Measurements from ENCODE around the gene INPP4B. TPM values are rescaled to one million over a fixed set of nuclear protein-coding genes. Genes with fewer than 3 reads are reported as not detected.

The INPP4B gene
- total RNA-seq, 1 experiment from 2014 or later = 16.1 TPM

- no peak for DNase-seq (ENCODE audit: low read depth)
Observed at GRCh38 chr4:142583708-142584107, 262.4 kb downstream of the INPP4B start.

GRCh38 chr4:142582340-142582739 lies 263.8 kb downstream of the INPP4B start:
- DNase-seq (ENCODE audit: low read depth) = no peak

- DNase-seq (ENCODE audit: low read depth) = no peak
Observed at GRCh38 chr4:142581881-142582280, 264.2 kb downstream of the INPP4B start.

DNA sequence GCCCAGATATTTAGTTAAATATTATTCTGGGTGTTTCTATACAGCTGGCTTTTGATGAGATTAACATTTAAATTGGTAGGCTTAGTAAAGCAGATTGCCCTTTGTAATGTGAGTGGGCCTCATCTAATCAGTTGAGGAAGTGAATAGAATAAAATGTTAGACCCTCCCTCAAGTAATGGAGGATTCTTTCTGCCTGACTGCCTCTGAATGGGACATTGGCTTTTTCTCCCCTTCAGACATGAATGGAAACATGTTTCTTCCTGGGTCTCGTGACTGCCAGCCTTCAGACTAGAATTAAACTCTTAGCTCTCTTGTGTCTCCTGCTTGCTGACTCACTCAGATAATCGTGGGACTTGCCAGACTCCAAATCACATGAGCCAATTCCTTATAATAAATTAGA lies 266.7 kb downstream of the INPP4B start:
- no peak for DNase-seq (ENCODE audit: low read depth)

GRCh38 chr4:142574306-142574705 lies 271.8 kb downstream of the INPP4B start:
- DNase-seq (ENCODE audit: low read depth) = no peak

DNA sequence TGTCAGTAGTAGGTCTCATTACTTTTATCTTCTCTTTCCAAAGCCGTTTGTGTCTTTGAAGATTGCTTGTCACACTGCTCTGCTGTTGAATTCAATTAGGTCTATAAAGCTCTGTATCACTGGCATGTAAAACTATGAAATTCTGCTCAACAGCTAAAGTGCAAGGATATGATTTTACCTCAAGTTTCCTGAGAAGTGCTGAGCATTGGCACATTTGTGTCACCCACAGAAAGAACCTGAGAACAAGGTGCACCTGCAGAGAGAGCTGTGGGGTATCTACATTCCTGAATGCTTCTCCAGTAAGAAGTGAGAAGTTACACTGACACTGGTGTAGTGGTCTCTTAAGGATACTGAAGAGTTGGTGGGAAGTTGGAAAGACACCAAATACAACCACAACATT lies 274.0 kb downstream of the INPP4B start:
- no peak for DNase-seq (ENCODE audit: low read depth)

GRCh38 chr4:142567620-142568451 lies 278.3 kb downstream of the INPP4B start:
- DNase-seq (ENCODE audit: low read depth) = no peak

GRCh38 chr4:142567199-142567598 lies 278.9 kb downstream of the INPP4B start:
- no peak for DNase-seq (ENCODE audit: low read depth)

GRCh38 chr4:142566777-142567176 lies 279.3 kb downstream of the INPP4B start:
- no peak for DNase-seq (ENCODE audit: low read depth)

DNA sequence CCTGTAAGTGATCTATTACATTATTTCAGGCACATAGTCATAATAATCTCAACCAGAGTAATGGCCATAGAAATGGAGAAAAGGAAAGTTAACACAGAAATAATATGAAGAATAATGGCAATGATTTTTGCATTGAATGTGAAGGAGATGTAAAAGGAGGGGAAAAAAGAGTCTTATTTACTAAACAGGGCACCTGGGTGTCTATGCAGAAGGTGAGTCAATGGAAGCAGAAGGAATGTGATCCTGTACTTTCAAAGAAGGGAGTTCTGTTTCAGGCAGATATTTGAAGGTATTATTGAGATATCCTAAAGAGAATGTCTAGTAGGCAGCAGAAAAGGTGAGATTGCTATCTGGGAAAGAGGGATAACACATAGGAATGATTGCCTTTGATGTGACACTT lies 279.9 kb downstream of the INPP4B start:
- DNase-seq (ENCODE audit: low read depth) = no peak

DNA sequence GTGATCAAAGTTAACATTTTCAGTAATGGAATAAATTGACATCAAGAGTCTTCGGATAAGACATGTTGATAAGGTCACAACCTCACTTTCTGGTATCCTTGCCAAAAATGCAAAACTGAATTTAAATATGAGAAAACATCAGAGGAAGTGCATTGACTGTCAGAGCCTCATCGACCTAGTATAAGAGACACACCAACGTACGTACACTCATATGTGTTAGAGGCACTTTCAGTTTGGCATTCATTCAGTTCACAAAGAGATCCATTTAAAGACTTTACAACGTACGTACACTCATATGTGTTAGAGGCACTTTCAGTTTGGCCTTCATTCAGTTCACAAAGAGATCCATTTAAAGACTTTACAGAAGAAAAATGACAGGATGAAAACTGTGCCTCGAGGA lies 280.3 kb downstream of the INPP4B start:
- no peak for DNase-seq (ENCODE audit: low read depth)

- DNase-seq (ENCODE audit: low read depth) = peak; percentile 62
Observed at GRCh38 chr4:142563682-142564291, 282.3 kb downstream of the INPP4B start.

- peak; percentile 8 for DNase-seq (ENCODE audit: low read depth)
Observed at GRCh38 chr4:142559986-142560385, 286.1 kb downstream of the INPP4B start.

GRCh38 chr4:142558851-142559250 lies 287.2 kb downstream of the INPP4B start:
- peak; percentile 18 for DNase-seq (ENCODE audit: low read depth)

DNA sequence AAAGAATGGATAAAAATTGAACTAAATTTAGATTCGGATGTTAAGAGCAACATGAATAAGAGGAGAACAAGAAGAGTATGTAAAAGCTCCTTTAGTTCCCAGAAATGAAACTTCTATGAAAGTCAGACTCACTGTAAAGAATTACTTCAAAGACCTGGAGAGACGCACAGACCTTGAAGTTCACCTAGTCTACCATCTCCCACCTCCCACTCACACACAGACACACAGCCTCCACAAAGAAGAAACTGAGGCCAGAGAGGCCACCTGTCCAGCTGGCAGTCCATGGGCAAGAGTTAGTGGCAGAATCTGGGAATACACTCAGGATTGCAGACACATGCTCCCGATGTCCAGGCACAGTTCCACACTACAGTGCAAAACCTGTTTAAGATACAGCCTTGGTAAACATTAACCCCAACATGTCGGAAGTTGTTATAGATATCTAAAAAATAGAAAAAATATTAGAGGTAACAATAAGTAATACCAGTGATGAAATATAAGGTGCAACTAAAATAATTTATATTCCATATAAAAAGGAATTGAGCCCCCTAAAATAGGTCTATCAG lies 288.8 kb downstream of the INPP4B start:
- DNase-seq (ENCODE audit: low read depth) = no peak

DNA sequence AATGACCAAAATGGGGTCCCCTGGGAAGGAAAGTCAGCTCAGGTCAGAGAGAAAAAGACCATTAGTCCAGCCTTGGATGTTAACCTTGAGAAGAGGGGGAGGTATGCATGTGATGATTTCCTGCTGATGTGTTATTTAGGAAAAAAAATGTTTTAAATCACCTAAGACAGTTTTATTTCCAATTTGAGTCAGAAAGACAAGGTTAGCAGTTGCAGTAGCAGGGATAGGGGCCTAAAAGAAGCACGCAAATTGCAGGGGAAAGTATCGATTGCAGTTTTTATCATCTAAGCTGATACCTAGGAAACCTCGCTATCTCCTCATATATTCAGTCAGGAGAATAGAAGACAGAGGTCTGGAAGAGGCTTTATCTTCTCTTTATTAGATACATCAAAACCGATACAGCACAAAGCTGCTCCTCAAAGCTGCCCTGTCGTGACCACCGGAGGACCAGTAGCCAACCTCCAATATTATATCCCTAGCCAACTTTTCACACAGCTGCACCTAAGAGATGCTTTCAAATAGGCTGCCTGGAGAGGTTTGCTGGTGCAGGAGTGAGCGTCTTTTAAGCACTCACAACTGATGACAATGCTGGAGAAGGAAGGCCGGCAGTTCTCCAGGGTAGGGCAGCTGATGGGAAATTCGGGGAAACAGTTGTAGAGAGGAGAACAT lies 289.4 kb downstream of the INPP4B start:
- DNase-seq (ENCODE audit: low read depth) = no peak

DNA sequence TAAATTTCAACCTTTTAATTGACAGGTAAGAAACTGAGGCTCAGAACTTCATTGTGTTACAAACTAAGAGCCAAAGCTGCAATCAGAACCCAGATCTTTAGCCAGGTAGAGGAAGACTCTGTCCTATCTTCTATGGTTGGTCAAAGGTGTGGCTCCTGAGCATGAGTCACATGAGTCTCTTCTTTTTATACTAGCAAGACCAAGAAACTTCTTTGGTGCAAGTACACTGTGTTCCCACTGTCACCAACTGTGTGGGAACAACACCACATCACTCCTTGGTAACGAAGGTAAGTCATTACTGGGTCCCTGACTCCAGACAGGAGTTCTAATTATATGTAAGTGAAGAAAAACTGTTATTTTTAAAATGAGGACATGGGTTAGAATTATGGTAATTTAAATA lies 290.1 kb downstream of the INPP4B start:
- DNase-seq (ENCODE audit: low read depth) = no peak

DNA sequence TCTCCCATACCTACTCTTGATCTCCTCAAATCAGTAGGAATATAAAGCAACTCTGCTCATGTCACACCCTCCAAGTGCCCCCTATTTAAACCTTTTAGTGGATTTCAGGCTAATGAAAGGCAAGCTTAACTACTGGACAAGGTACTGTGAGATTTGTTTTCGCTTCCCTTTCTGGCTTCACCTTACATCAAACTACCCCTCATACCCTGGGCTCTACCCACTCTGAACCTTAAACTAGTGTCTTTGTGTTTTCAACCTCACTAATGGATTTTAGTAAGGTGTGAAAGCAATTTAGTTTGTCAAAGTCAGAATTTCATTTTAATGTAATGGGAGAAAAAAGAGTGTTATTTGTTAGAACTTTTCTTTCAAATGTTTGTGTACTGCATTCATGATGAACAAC lies 291.7 kb downstream of the INPP4B start:
- DNase-seq (ENCODE audit: low read depth) = no peak

DNA sequence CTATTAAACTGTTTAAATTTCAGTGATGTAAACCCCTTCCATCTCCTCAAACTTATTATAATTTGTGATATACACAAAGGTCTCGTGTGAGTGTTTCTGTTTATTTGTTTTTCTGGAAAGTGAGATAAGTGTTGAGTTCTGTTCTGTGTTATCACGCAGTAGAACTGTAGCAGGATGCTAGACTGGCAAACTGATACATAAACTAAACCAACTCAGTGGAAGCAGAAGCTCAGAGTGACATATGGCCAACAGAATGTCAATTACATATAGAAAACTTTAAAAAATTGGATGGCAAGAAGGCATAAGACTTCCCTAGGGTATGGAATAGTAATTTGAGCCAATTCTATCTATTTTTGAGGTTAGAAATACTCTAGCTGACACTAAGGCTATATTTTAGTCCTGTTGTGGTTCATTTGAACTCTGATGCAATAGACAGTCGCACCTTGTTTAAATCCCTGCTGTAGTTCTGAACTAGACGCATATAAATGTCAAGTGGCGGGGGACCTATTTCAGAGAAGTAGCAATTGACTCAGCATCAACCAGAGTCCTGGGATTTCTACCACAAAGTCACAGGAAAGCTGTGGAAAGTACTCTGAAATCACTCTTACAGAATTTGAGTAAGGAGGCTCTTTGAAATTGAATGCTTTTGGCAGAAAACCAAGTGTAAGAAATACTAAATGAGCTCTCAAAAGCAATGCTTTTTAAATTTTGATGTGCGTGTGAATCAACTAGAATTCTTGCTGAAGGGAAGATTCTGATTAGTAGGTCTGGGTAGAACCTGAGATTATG lies 294.4 kb downstream of the INPP4B start:
- DNase-seq (ENCODE audit: low read depth) = peak; percentile 34

DNA sequence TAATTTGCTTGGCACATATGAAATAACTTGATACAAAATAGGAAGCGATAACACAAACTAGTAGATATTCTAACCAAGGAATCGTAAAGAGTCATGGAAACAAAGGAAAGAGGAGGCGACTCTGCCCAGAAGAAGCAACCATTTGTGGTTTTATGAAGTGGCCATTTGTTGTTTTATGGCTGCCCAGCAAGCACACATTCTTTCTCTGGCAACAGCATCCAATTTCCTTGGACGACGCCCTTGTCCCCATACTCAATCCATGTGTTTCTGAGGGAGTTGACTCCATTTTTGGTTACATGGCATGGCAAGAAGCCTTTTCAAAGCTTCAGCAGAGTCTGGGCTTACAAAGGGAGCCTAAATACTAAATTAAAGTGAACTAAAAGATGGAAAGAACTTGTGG lies 295.1 kb downstream of the INPP4B start:
- DNase-seq (ENCODE audit: low read depth) = peak; percentile 49

DNA sequence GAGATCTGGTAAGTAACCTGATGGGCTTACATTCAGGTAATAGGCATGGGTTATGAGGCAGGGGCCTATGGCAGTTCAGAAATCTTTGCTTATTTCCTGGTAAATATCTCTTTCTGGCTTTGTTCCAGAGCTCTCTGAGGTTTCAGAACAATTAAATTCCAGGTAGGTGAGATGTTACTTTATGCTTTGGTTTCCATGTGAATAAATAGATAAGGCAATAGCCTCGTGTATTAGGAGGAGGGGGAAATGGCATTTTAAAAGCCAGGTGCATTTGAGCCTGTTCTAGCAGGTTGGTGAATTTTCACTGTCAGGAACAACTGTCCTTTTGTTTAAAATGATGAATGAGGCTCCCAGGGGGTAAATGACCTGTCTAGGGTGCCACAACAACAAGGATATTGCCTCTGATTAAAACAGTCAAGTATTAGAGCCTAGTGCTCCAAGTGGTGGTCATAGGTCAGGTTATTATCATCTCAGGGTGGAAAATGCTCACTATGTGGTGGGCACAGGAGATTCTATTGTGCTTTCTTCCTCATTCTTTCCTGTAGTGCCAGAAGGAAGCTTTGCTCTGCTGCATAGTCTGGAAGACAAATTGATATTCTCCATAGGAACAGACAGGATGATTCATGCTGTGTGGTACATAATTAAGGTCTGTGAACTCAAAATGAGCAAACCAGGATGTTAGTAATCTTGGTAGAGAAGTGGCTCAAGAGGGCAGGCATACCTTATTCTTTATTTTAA lies 296.2 kb downstream of the INPP4B start:
- DNase-seq (ENCODE audit: low read depth) = peak; percentile 88

Data from M059J (cell line).